GM21390 (cell line): ENCODE measurements around the gene HLA-DQB1.
"Not testable (repeated sequence)": the region's sequence is repeated elsewhere in the genome, so short reads cannot be mapped to it uniquely, and the experiment has no call there.

Experiments used
- ATAC-seq: cut with Tn5 transposase; IDR thresholded peaks from one replicate; pipeline ENCODE4 v1.9.1; 2021; ENCODE audit not compliant: unreplicated experiment

Gene HLA-DQB1

DNA sequence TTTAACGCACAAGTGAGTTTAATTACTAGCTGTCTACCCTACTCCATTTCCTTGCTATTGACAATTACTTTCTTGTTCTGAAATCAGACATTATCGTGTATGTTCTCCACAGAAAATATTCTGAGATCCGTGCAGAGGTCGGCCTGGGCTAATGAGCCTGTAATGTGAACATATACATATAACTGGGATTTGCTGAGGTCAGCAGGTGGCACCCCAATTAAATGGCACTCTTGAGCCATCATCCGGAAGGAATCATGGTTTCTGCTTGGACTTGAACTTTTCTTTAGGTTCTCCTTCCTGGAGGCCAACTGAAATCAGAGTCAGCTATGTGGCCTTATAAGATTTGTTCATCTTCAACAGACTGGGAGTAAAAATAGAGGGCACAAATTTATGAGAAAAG, 3.6 kb downstream of the HLA-DQB1 start:
- no peak for ATAC-seq

DNA sequence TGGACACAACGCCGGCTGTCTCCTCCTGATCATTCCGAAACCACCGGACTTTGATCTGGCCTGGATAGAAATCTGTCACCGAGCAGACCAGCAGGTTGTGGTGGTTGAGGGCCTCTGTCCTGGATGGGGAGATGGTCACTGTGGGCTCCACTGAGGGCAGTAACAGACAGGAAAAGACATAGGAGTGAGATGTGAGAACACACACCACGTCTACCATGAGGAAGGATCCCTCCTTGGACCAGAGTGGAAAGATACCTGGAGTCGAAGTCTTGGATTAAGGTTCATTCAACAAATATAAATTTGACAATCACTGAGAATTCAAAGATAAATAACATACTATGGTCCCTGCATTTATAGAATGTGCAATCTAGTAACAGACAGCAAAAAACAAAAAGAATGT, 4.4 kb downstream of the HLA-DQB1 start:
- no peak for ATAC-seq

DNA sequence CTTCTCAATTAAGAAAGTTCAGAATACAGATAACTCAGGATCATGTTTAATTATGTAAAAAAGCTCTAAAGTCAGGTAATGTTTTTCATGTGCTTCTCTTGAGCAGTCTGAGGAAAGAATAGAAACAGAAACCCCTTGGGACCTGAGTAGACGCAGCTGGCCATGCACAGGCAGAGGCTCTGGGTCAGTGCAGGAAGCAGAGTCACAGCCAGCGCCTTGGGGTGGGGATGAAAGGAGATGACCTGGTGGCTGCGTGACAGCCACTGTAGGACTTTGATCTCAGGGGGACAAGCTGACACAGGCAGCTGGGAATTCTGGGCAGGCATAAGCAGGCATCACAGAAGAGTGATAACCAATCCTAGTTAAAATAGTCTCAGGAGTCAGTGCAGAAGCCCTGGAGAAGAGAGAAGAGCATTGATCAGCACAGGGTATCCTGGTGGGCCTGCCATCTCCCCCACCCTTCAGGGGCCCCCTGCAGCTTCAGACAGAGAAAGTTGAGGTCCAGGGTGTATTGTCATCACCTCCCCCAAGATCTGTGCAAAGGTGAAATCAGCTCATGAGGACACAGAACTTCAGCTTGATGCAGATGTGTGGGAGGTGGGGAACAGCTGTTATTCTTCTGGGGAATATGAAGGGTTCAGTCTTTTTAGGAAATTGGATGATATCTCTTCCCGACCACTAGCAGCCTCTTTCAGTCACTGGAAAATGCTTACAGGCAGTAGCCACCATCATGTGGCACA, 6.4 kb downstream of the HLA-DQB1 start:
- ATAC-seq = no peak

DNA sequence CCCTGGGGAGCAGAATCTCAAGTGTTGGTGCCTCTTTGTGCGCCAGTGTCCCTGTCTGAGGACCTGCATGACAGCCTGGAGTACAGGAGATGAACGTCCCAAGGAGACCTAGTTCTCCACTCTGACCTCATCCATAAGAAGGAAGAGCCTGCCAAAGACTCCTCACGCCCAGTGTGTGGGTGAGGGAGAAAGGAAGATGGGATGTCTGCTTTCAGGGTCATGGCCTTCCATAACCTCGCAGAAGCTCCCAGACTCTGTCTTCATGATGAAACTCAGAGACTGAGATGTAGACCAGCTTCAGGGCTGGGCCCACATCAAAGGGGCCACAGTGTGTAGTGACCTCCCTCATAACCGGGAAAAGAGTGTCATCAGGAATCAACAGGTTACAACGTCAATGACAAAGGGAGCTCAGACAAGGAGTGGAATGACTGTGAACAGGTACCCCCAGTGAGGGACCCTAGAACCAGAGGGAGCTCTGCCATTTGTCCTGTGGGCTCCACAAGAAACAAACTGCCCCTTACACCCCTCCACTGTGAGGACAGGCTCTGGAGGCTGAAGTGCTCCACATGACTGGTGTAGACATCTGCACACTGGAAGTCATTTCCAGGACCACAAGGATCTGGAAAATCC, 8.1 kb downstream of the HLA-DQB1 start:
- no peak for ATAC-seq

DNA sequence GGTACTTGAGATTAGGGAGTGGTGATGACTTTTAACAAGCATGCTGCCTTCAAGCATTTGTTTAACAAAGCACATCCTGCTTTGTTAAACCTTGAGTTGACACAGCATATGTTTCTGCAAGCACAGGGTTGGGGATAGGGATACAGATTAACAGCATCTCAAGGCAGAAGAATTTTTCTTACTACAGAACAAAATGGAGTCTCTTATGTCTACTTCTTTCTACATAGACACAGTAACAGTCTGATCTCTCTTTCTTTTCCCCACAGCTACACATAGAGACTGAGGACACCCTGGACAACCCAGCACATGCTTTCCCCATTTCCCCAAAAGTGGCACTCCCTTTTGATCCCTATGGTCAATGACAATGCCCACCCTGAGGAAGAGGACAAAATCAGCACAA, 8.6 kb downstream of the HLA-DQB1 start:
- not testable (repeated sequence) for ATAC-seq

DNA sequence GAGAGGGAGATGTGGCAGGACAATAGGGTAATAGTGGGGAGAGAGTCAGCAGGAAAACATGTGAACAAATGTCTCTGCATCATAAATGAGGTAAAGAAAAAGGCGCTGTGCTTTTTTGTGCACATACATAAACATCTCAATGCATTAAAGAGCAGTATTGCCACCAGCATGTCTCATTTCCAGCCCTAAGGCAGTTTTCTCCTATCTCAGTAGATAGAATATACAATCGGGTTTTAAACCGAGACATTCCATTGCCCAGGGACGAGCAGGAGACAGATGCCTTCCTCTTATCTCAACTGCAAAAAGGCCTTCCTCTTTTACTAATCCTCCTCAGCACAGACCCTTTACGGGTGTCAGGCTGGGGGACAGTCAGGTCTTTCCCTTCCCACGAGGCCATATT, 9.1 kb downstream of the HLA-DQB1 start:
- not testable (repeated sequence) for ATAC-seq

DNA sequence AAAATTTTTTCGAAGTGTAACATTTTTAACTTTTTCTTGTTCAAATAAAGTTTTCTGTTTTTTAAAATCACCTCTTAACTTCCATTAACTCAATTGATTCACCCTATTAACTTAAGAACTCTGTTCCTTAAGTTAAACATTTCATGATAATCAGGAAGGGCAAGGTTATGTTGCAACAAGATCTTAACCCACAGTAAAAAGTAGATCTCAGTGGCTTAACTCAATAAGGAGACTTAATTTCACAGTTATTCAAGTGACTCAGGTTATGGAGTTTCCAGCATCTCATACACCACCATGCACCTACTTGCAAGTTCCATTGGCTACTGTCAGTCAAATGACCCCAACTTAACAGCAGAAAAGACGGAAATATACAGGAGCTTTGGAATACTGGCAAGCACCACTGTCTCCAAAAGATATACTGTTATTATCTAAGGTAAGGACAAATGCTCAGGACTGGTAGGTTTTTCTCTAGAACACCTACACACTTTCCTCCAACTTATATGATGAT, 11.2 kb downstream of the HLA-DQB1 start:
- ATAC-seq = no peak

DNA sequence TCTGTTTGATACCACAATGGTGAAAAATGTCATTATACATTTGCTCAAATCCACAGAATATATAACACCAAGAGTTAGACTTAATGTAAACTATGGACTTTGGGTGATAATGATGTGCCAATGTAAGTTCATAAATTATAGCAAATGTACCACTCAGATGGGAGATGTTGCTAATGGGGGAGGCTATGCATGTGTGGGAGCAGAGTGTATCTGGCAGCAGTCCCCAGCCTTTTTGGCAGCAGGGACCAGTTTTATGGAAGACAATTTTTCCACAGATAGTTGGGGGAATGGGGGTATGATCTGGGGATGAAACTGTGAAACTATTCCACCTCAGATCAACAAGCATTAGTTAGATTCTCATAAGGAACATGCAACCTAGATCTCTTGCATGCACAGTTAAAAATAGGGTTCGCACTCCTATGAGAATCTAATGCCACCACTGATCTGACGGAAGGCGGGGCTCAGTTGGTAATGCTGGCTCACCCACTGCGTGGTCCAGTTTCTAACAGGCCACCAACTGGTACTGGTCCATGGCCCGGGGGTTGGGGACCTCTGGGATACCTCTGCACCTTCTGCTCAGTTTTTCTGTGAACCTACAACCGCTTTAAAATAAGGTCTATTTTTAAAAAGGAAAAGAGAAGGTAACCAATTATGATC, 21.3 kb downstream of the HLA-DQB1 start:
- ATAC-seq = no peak

DNA sequence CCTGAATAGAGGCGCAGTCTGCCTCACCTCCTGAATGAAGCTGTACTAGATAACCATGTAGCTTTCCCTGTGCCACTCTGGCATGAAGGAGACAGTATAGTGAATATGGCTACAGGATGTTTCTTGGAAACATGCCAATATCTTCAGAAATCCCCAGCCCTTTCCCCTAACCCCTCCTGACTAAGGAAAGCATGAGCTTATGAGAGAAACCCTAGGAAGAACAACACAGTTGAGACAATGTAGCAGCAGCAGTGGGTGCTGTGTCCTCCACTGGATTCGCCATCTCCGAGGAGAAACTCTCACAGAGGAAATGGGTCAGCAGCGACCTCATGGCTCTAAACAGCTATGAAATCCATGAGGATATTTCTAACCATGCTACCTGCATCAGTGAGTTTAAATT, 22.6 kb downstream of the HLA-DQB1 start:
- ATAC-seq = no peak

DNA sequence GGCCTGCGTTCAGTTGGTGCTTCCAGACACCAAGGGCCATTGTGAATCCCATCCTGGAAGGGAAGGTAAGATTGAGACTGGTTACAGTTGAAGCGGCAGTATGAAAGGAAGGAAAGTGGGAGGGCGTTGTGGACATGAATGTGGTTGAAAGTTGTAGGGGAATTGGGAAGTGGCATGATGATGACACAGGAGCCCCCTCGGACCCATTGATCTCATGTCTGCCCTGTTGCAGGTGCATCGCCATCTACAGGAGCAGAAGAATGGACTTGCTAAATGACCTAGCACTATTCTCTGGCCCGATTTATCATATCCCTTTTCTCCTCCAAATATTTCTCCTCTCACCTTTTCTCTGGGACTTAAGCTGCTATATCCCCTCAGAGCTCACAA, 23.7 kb downstream of the HLA-DQB1 start:
- no peak for ATAC-seq

DNA sequence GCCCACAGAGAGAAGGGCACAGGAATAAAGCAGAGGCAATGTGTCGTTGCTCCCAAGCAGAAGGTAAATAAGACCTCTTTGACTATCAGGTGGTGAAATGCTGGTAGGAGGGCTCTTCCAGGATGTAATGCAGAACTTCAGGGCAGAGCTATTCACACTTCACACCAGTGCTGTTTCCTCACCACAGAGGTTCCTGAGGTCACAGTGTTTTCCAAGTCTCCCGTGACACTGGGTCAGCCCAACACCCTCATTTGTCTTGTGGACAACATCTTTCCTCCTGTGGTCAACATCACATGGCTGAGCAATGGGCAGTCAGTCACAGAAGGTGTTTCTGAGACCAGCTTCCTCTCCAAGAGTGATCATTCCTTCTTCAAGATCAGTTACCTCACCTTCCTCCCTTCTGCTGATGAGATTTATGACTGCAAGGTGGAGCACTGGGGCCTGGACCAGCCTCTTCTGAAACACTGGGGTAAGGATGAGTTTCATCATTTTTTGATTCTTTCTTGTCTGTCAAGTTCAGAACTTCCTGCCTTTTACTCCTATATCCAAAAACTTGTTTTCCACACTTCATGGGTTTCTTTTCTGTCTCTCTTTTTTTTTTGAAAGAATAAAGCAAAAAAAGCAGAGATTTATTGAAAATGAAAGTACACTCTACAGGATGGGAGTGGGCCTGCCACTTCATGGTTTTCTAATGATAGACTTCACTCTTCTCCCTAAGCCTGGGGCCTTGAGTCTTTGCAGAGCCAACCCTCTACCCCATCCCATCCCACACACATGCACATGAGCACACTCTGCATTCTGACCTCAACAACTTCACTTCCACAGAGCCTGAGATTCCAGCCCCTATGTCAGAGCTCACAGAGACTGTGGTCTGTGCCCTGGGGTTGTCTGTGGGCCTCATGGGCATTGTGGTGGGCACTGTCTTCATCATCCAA, 24.4 kb downstream of the HLA-DQB1 start:
- ATAC-seq = not testable (repeated sequence)

DNA sequence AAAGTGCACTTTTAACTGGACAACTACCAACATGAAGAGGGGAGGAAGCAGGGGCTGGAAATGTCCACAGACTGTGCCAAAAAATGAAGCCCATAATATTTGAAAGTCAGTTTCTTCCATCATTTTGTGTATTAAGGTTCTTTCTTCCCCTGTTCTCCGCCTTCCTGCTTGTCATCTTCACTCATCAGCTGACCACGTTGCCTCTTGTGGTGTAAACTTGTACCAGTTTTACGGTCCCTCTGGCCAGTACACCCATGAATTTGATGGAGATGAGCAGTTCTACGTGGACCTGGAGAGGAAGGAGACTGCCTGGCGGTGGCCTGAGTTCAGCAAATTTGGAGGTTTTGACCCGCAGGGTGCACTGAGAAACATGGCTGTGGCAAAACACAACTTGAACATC, 25.3 kb downstream of the HLA-DQB1 start:
- no peak for ATAC-seq

DNA sequence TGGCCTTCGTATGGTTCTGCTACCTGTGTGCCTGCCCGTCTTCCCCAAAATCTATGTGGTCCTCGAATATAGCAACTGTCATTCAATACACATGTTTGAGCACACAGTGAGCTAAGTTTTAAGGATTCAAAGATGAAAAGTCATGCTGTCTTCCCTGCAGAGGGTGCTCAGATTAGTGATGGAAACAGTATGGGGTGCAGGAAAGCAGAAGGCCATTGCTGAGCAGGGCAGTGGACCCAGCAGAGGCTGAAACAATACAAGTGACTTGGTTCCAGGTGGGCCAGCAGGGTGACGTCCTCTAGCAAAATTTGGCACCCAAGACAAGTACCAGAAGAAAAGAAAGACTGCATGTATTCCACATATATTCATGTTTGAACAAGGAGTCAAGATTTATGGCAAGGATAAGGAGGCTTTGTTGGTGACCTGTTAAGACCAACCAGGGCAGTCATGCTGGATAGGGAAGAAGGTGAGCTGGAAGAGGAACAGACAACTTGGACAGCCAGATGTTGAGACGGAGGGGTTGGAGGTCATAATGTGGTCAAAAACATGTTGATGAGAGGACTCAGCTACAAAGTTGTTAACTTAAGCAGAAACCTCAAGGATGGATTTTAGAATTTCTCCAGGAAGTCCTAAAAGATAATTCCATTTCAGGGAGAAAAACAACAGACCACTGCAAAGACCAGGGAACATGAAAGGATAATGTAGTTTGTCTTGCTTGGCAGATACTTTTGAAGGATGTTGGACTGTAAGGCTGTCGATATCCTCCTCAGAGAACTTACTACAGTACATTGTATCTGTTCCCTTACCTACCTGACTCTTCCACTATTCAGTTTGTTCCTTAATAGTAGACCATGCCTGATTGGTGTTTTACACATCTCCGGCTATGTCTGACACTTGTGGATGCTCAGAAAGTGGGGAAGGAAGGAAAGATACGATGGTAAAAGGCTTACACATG, 26.7 kb downstream of the HLA-DQB1 start:
- no peak for ATAC-seq

DNA sequence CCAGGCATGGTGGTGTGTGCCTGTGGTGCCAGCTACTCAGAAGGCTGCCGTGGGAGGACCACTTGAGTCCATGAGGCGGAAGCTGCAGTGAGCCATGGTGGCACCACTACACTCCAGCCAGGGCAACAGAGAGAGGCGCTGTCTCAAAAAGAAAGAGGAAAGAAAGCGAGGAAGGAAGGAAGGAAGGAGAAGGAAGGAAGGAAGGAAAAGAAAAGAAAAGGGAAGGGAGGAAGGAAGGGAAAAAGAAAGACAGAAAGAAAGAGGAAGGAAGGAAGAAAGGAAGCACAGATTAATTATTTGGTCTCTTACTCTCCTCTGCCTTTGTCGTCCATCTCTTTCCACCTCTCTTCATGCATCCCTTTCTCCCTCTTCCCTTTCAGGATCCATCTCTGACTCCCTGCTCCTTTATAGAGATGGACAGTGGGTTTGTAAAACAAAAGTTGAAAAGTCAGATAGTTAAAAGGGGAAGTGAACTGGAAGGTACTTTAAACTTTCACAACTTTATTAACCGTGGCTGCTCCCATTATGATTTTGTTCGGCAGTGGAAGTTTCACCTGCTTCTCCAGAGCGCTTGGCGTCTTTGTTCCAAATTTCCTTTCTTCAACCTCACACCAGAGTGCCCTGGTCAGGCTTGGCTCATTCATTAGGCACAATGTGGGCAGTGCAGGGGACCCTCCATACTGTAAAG, 27.8 kb downstream of the HLA-DQB1 start:
- ATAC-seq = no peak

DNA sequence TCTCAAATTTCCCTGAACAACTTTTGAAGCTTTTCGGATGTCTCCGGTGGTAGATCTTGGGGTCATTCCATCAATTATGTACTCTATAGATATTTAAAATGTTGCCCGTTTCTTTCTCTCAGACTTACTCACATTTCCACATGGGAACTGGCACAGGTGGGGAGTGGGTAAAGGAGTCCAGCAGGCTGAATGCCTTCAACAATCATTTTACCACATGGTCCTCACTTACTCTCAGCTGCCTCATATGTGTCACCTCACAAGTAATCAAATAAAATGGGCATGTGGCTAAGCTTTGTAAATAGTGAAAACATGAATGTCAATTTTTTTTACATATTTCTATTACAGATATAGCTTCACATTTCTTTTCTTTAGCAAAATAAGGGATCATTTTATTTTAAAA, 28.6 kb downstream of the HLA-DQB1 start:
- no peak for ATAC-seq

DNA sequence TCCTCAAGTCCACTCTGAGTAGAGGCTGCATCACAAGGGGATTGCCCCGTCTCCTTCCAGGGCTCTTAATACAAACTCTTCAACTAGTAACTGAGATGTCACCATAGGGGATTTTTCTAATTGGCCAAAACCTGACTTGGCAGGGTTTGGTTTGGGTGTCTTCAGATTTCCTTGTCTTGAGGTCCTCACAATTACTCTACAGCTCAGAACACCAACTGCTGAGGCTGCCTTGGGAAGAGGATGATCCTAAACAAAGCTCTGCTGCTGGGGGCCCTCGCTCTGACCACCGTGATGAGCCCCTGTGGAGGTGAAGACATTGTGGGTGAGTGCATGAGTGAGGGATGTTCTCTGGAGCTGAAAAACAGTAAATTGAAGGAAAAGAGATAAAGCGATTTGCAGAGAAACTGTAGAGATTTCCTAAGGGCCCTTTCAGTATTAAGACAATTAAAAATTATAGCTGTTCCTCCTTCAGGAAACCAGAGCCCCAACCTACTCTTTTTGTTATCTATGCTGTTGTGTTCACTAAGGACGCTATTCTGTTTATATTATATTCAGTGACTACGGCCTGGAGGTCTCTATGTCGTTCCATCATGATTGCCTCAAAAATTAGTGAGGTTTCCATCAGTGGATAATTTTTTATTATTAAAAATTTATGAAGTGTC, 29.1 kb downstream of the HLA-DQB1 start, which contains the start of gene HLA-DQA1:
TSS of gene HLA-DQA1 (plus strand) at position 188 of the 662 bp plus-strand sequence. CDS start at position 241, 53 bp downstream.
- ATAC-seq = peak; percentile 67

DNA sequence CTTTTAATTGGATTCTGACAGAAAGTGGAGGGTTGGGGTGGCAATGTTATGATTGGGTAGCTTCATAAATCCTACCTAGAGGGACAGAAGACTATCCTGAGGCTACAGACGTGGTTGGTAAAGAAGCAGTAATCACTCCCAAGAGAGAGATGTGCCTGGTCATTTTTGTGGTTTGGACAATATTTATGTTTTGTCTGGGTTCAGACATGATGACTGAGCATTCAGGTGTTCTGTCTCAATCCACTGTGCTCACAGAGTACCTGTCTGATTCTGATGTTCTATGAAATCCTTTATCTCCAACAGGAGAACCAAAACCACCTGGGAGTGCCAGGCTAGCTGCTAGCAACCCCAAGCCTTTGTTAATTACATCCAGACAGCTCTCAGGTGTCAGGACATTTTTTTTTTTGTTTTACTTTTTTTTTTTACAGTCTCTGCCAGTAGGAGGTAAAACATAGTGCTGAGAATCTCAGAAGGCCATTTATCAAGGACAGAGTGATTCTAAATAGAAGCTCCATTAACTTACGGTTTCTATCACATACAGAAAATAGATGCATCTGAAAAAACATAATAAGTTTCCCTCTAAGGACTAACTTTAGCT, 30.8 kb downstream of the HLA-DQB1 start:
- ATAC-seq = no peak

DNA sequence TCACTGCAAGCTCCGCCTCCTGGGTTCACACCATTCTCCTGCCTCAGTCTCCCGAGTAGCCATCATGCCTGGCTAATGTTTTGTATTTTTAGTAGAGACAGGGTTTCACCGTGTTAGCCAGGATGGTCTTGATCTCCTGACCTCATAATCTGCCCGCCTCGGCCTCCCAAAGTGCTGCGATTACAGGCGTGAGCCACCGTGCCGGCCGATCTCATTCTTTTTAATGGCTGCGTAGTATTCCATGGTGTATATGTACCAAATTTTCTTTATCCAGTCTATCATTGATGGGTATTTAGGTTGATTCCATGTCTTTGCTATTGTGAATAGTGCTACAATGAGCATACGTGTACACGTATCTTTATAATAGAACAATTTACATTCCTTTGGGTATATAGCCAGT, 36.7 kb downstream of the HLA-DQB1 start:
- ATAC-seq = not testable (repeated sequence)
